Measurements from ENCODE around the gene ROBO1.
"Not testable (repeated sequence)": the region's sequence is repeated elsewhere in the genome, so short reads cannot be mapped to it uniquely, and the experiment has no call there.

ROBO1 gene

GRCh38 chr3:78734048-78734637 is 1033.7 kb downstream of the ROBO1 start:
- DNase-seq (ENCODE audit: low spot score): no peak

DNA sequence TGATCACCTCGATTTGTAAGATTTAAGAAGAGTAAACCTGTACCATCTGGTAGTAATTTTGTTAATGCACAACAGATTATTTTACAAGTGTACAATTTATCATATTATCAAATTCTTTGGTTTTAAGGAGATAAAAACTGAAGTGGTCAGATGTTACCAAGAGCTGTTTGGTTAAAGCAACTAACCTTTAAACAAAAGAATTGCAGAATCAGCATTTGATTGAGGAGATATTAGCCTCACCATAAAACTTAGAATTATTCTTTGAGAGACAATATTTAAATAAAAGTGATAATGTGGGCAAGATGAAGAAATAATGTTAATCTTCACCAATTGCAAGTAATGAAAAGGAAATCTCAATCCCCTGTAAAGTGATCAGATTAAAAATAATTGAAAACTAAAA is 1034.9 kb downstream of the ROBO1 start:
- DNase-seq (ENCODE audit: low spot score): no peak

DNA sequence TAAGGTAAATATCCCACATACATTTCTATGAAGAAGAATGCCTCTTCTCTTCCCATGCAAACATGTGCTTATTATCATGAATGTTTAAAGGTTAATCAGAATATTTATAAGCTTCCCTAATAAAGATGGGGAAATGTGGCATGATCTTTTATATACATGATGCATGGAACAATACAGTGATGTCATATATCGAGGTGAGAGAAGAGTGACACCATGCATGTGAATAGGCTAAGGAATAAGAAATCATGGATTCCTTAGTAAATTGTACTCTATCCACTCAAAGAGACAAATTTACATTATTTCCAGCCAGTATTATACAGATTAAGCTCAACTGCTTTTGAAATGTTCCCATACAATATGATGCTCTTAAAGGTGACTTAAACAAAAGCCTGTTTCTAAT is 1035.3 kb downstream of the ROBO1 start:
- no peak for DNase-seq (ENCODE audit: low spot score)

GRCh38 chr3:78729946-78730345 is 1037.9 kb downstream of the ROBO1 start:
- DNase-seq (ENCODE audit: low spot score): no peak

DNA sequence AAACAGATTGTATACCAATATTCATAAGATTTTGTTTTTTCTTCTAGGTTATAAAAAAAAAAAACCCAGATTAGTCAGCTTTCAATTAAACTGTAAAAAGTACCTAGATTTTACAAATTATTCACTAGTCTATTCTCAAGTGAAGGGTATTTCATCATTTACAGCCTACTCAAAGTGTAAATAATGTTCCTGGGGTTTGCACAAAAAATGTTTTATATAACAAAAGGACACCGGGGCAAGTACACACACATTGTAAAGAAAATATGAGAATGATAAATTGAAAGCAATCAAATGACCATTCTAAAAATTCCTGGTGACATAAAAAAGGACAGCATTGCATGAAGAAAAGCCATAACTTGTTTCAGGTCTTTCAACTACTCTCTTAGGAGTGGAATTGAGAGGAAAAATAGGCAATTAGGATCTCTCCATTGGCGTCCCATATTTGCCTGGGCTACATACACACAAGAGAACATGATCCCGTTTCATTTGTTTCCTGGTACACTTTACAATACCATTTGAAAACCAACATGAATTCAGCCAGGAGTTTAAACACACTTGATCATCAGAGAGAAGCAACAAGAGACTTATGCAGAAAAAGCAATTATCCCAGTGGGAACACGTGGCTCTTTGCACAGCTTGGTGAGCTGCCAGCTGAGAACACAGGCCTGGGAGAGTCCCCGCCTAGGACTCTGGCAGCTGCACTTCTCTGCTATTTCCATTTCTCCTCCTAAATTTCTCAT is 1039.2 kb downstream of the ROBO1 start:
- no peak for DNase-seq (ENCODE audit: low spot score)

DNA sequence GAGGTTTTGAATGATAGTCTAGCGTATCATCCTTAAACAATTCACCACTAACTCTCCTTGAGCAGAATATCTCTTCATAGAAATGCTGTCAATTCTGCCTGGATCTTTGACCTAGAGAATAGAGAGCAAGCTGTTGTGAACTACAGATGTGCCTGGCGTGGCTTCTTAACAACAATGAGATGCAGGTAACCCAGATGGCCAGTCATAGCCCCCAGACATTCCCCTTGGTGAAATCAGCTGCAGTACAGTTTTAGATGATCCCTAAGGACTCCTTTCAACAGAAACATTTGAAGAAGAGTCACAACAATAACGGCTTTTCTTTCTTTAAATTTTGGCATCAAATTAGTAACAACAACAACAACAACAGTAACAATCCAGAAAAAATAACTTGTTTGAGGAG is 1041.3 kb downstream of the ROBO1 start:
- no peak for DNase-seq (ENCODE audit: low spot score)

- DNase-seq (ENCODE audit: low spot score): no peak
Measured at GRCh38 chr3:78725703-78726246, 1042.0 kb downstream of the ROBO1 start.

DNA sequence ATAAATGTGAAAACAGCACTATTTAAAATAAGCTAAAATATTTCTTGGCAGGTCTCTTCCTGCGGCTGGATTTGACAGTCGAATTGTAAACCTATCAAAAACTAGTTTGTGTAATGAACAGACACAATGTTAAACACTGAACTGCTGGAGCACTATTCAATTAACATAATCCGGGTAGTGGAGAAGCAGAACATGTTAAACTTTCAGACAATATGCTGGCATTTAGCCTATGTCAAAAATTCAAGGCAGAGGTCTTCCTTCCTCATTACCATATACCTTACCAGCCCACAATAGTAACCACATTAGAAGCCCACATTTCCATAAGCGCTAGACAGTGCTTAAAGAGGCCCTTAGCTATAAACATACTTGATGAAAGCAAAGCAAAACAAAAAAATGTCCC is 1042.9 kb downstream of the ROBO1 start:
- no peak for DNase-seq (ENCODE audit: low spot score)

DNA sequence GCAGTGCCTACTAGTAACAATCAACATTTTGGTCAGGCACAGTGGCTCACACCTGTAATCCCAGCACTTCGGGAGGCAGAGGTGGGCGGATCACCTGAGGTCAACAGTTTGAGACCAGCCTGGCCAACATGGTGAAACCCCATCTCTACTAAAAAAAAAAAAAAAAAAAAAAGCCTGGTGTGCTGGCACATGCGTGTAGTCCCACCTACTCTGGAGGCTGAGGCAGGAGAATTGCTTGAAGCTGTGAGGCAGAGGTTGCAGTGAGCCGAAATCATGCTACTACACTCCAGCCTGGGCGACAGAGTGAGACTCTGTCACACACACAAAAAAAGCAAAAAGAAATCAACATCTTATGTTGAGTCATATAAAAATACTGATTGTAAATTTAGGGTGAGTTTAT is 1043.4 kb downstream of the ROBO1 start:
- not testable (repeated sequence) for DNase-seq (ENCODE audit: low spot score)

GRCh38 chr3:78721771-78722543 is 1045.8 kb downstream of the ROBO1 start:
- no peak for DNase-seq (ENCODE audit: low spot score)

- no peak for DNase-seq (ENCODE audit: low spot score)
Measured at GRCh38 chr3:78718707-78719106, 1049.1 kb downstream of the ROBO1 start.

DNA sequence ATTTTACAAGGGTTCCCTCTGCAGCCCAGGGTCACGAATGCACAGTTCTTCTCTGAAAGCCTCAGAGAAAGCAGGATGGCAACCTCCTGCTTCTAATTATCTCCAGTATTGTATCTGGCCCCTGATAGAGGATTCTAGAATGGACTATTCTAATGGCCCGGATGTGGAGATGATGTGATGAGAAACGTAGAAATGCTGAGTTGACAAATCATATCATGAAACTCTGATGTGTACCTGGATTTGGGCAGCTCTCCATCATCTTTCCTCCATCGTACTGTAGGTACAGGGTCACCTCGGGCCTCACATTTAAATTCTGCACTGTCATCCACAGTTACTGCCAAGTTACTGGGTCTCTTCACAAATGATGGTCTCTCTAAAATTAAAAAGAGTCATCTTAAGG is 1050.8 kb downstream of the ROBO1 start:
- no peak for DNase-seq (ENCODE audit: low spot score)

GRCh38 chr3:78712941-78713340 is 1054.9 kb downstream of the ROBO1 start:
- DNase-seq (ENCODE audit: low spot score): no peak

GRCh38 chr3:78712270-78712669 is 1055.5 kb downstream of the ROBO1 start:
- DNase-seq (ENCODE audit: low spot score): no peak

- DNase-seq (ENCODE audit: low spot score): no peak
Measured at GRCh38 chr3:78708565-78709073, 1059.2 kb downstream of the ROBO1 start.

DNA sequence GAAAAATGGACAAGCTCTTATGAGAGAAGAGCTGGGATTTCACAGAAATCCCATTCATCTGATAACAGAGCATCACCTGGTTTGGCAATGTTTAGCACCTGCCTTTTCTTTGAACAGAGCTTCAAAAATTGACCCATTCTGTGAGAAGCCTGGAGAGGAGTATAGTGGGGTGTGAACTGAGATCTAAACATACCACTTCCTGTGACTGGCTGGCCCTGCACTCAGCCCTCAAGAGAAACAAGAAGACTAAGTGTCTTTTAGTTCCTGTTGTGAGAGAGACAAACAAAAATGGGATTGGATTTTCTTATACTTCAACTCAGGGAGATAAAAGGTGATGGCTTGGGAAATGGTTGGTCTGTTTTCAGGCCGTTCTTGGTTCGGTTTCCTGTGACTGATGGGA is 1060.2 kb downstream of the ROBO1 start:
- no peak for DNase-seq (ENCODE audit: low spot score)

DNA sequence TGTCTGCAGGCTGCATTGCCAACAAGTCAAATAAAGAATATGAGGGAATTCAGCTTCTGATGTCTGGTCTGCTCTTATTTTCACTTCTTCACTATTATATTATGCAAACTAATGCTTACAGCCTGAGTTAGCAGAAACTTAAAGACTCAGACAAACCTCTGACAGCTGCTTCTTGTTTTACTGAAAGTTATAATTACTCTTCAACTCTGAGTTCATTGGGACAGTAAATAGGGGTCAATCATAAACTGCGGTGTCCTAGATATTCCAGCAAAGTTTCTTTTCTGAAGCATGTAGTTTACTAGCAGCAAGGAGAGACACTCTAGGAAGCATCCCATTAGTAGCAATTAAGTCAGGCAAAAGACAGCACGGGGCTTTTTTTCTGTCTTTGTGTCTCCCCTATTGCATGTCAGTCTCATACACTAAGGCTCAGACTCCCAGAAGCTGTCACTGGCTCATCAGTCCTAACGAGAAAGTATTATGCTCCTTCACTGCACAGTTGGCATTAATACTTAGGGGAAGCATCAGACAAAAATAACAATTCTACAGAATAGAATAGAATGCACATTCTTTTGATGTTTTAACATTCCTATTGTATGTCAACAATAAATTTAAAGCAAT is 1060.8 kb downstream of the ROBO1 start:
- no peak for DNase-seq (ENCODE audit: low spot score)

DNA sequence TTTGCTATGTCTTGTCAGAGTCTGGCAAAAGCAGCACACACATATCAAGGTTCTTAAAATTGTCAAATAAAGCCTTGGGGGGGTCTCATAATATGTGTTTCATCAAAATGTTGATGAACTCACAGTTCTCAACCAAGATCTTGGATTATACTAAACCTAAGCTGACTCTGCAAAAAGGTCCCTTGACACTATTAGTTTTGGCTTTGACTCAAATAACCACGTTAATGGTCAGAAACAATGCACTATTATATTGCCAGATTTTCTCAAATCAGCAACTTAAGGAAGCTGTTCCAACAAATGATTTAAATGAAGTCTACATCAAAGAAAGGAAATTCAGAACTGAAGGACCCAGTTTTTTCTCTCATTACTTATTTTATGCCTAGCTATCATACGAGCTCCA is 1063.9 kb downstream of the ROBO1 start:
- no peak for DNase-seq (ENCODE audit: low spot score)

GRCh38 chr3:78701537-78701936 is 1066.3 kb downstream of the ROBO1 start:
- no peak for DNase-seq (ENCODE audit: low spot score)

- no peak for DNase-seq (ENCODE audit: low spot score)
Measured at GRCh38 chr3:78698431-78698830, 1069.4 kb downstream of the ROBO1 start.

GRCh38 chr3:78697426-78697825 is 1070.4 kb downstream of the ROBO1 start:
- DNase-seq (ENCODE audit: low spot score): no peak

DNA sequence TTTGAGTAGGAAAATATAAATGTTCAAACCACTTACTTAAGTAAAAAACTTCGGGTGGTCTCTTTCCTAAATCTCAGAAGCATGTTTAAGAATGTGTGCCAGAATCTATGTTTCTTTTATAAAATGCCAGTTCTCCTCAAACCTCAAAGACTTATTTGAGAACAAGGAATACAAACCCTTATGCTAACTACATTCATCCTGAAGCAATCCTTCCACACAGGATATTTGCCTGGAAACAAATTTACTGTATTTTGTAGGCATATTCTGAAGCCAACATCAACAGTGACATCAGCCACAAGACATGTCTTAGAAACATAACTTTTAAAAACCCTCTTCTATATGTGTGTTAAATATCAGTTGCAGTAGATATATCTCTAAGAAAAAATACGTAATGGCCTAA is 1077.0 kb downstream of the ROBO1 start:
- no peak for DNase-seq (ENCODE audit: low spot score)
